Hematopoietic multipotent progenitor cell treated with erythropoietin and hydrocortisone succinate and interleukin-3 and kit ligand, for 15 days (in vitro differentiated cells): ENCODE results near the gene MYPOP.

ENCODE experiments used
- DNase-seq: peaks from one replicate; pipeline ENCODE4 v3.0.0-alpha.2; 2015; ENCODE audit warnings: low spot score

MYPOP gene, protein sequence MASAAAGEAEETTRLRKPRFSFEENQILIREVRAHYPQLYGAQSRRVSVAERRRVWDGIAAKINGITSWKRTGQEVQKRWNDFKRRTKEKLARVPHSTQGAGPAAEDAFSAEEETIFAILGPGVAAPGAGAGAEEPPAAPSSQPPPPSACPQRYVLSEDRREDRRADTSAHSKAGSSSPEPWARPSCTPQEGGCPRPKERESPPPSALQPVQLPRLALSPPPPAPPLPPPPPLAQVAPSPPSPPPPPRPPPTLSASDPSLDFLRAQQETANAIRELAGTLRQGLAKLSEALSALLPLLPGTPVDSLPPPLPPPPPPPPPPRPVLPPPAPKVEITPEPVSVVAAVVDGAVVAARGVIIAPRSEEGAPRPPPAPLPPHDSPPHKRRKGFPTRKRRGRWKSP

DNA sequence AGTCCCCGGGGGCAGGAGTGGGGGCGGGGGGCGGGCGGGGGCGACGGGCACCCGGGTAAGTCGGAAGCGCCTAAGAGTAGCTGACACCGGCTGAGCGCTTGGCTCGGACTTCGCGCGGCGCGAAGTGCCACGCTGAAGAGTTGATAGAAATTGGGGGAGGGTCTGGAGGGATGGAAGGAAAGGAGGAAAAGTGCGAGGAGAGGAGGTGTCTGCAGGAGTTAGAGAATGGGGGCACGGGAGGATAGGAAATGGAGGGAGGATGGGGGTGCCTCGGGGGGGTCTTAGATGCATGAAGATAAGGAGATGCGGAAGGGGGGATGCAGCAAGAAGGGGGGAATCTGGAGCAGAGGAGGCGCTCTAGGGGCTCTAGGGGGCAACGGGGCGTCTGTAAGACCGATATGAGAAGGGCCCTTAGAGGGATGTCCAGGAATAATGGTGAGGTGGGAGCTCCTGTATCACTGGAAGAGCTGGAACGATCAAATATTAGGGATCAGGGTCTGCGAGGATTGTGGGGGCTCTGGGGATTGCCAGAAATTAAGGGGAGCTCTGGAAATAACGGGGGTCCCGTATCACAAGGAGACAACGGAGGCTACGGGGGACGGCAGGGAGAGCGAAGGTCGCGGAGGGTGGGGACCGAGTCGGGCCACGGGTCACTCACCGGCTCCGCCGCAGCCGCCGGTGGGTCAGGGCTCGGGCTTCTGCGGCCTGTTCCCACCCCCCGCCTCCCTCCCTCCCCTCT lies at the start of gene MYPOP:
Gene MYPOP (minus strand): TSS at position 702 of the 739 bp plus-strand sequence. CDS start 840 bp downstream, outside the sequence.
- no peak for DNase-seq

DNA sequence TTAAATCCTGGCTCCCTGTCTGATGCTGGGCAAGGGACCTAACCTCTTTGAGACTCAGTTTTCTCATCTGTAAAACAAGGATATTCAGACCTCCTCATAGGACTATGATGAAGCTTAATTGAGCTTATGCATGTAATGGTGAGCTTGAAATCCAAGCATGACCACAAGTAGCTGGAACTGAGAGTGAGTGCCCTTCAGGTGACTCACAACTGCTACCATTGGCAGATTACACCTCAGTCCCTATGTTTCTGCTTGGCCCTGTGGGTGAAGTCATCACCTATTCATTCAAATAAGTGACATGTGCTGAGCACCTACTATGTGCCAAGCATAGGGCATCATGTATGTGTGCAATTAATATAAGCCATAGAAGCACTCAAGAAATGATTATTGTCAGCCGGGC lies 45.5 kb upstream of the MYPOP start:
- DNase-seq = no peak

DNA sequence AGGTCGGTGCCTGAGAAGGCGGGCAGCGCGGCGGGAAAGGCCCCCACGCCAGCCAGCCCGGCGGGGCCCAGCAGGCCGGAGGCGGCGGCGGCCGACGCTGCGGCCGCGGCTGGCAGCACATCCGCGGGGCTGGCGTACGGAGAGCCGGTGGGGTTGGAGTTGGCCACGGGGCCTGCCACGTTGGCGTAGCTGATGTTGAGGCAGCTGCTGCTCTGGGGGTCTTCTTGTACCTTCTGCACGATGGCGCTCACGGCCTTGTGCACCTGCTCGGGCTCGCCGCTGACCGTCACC lies 38.0 kb upstream of the MYPOP start:
- no peak for DNase-seq

DNA sequence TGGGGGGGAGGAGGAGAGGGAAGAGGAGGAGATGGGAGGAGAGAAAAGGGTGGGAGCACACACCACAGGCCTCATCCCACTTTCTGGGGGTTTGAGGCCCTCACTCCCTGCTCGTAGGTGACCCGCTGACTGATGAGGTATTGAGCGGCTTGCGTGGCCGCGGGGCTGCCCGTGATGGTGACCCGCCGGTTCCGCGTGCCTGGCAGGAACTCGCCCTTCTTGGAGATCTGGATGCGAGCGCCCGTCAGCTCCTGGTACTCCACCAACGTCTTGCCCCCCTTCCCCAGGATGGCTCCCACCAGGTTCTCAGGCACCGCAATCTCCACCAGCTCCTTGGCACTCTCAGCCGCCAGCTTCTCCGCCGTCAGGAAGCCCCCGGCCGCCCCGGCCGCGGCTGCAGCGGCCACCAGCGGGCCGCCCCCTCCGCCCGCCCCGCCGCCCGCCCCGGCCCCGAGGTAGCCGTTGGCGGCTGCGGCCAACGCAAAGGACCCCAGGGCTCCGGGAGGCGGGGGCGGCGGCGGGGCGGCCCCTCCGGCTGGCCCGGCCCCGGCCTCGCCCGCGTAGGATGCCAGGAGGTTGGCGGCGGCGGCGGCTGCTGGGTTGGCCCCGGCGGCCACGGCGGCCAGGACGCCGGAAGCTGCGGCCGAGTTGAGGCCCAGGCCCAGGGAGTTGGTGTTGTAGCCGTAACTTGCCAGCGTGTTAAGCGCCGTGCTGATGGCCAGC lies 37.5 kb upstream of the MYPOP start:
- no peak for DNase-seq

DNA sequence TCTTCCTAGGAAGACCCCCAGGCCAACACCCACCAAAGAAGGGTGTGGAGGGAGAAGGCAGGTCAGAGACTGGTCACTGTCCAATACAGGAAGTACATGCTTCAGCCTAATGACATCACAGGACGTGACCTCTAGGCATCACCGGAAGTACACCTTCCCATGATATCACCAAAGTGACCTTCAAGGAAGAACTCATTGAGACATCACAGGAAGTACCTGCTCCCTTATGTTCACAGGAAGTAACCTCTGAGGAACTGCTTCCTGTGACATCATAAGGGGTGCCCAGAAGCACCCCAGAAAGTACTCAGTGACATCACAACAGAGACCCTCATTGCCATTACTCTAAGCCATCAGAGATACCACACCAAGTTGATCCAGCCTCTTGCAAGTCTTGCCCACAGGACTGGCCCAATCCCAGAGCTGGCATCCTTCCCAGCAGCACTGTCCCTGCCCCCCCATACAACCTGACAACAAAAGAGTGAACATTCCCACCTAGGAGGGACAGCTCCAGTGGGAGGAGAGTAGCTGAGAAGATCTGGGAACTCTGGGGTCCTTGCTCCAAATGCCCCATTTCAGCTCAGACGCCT lies 36.4 kb upstream of the MYPOP start:
- DNase-seq = no peak

DNA sequence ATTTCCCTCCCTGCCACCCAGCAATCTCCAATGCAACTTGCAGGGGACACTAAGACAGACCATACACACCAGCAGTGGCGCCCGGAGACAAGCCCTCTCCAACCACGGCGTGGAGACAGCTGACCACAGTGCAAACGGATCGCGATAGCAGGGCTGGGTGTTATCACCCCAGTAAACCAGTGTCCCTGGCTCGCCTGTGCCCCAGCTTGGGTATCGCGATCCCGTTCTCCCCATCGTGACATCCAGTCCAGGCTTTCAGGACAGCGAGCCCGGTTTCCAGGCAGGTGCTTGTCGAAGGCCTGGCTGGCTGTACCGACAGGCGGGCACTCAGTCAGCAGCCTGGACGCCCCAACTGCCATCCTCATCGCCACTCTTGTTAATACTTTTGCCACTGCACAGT lies 32.9 kb upstream of the MYPOP start:
- DNase-seq = no peak

DNA sequence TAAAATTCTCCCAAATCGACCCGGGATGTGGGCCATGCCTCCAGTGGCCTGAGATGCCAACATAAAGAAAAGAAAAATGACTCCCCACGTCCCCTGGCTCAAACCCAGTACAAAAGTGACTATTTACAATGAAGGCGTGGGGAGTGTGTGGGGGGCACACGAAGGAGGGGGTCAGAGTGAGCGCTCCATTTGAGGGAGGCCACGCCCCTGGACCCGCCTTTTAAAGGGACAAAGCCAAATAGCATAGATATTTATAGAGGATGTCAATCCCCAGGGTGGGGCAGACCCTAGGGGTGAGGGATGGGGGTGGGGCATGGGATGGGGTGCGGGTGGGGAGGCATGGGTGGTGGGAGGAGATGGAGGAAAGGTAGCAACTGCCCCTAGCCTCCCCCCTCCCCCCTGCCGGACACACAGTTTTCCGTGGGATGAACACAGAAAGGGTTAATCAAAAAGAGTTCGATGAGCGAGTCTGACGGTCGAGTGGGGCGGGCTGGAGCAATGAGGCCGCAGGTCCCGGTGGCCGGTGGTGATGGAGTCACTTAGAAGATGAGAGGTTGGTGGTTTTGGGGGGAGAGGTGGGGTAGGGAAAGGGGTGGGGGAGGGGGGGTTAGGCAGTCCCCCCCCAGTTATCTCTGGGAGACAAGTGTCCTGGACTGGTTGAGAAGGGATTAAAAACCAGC lies 32.3 kb upstream of the MYPOP start:
- no peak for DNase-seq

DNA sequence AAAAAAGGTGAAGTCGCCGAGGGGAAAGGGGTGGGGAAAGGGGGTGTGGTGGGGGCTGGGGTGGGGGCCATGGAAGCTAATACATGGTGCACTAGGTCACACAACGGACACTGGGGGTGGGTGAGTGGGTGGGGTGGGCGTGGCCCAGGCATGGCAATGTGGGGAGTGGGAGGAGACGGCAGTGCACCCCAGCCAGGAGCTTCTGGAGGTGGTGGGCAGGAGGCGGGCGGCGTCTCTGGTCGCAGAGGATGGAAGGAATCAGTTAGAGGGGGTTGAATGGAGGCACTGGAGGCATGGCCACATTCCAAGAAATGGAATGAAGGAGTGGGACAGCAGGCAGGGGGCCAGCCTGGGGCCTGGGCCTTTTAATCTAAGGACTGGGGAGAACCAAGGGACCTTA lies 31.3 kb upstream of the MYPOP start:
- DNase-seq = no peak

DNA sequence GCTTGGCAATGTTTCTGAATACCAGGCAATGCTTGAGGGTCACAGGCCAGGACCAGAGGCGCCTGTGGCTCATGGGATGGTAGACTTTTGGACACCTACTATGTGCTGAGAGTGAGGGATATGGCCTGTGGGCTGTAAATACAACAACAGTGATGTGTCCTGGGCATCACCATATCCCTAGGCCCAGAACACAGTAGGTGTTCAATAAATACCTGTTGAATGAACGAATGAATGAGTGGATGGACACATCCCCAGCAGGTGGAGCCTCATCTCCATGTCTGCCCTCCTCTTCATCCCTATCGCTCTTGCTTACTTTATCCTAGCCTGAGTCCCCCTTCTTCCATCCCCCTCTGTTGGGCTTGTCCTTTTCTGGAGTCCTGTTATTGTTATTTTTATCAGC lies 28.6 kb upstream of the MYPOP start:
- no peak for DNase-seq

DNA sequence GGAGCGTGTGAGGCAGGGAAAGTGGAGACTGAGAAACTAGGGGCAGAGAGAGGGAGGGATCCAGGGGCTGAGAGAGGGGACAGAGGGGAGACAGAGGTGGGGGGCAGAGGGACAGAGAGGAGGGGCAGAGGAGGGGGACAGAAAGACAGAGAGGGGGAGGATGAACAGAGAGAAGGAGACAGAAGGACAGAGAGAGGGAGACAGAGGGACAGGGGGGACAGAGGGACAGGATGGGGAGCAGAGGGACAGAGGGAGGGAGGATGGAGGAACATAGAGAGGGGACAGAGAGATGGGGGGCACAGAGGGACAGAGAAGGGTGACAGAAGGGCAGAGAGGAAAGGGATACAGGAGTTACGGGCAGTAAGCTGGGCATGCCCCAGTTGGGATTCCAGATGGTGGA lies 26.8 kb upstream of the MYPOP start:
- no peak for DNase-seq

DNA sequence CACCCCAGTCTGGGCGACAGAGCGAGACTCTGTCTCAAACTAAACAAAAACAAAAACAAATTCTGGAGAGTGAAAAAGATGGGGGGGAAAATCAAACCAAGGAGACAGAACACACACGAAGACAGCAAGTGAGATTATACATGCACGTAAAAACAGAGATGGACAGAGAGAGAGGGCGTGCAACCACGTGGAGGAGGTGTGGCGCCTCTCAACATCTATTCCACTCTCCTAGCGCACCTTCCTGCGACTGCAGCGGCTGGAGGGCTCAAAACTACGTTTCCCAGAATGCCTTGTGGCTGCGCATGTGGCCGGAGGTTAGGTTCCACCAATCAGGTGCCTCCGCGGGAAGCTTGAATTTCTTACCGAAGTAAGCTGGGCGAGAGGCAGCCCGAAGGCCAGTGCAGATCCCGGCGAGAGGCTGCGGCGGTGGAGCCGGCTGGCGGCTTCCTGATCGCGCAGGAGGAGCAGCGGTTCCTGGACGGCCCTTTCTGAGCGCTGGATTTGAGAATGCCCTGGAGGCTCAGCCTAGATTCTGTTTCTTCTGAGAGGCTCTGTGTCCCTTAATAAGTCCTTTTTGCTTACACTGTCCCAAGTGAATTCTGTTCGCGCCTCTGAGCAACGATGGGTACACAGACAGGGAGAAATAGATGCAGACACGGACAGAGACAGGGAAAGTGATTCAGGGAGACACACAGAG lies 25.3 kb upstream of the MYPOP start:
- peak; percentile 86 for DNase-seq

DNA sequence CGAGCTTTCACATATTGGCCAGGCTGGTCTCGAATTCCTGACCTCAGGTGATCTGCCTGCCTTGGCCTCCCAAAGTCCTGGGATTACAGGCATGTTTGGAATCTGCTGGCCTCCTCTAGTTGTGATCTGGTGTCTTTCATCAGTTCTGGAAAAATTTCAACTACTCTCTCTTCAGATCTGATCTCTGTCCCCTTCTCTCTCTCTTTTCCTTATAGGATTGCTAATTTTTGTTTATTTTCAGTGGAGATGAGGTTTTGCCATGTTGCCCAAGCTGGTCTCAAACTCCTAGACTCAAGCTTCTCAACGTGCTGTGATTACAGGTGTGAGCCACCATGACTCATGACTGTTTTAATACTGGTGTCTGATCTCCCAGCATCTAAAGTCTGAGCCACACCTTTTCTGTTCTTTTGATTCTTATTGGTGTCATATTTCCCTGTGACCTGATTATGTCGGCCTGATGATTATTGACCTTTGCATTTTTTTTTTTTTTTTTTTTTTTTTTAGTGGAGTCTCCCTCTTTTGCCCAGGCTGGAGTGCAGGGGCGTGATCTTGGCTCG lies 22.6 kb upstream of the MYPOP start:
- DNase-seq = no peak

DNA sequence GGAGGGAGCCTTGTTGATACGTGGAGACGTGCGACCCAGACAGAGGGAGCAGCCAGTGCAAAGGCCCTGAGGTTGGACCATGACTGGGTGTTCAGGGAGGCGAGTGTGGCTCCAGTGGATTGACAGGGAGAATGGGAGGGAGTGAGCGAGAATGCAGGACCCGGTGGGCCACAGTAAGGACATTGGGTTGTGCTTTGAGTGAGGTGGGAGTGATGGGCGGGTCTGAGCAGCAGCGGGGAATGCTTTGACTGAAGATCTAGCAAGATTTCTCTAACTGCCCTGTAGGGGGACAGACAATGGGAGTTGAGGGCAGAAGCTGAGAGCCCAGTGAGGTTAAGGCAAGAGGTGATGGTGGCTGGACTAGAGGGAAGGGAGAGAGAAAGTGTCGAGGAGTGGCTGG lies 19.9 kb upstream of the MYPOP start:
- no peak for DNase-seq

DNA sequence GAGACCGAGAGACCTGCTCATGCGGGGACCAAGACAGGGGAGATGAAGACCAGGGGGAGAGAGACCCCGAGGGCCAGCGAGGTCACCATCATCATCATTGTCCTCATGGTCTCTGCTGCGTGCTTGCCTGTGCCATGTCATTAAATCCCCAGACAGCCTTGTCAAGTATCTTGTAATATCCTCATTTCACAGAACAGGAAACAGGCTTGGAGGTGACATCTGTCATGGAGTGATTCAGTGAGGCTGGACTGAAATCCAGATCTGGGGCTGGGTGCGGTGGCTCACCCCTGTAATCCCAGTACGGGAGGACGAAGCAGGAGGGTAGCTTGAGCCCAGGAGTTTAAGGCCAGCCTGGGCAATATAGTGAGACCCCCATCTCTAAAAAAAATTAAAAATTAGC lies 18.0 kb upstream of the MYPOP start:
- DNase-seq = no peak

DNA sequence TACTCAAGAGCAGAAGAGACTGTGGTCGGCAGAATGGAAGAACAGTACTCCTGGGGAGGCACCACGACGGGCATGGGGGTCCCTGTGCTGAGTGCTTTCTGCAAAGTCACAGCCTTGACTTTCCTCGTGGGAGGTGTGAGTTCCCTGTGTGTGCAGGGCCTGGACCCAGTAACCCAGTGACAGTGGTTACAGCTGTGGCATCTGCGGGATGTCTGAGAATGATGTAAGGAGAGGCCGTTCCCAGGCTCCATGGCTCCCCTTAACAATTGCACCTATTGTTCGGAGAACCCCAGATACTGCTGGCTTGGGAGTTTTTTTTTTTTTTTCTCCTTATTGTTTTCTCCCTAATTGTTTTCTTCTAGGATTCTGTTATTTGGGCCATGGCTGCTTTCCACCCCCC lies 17.3 kb upstream of the MYPOP start:
- DNase-seq = no peak

DNA sequence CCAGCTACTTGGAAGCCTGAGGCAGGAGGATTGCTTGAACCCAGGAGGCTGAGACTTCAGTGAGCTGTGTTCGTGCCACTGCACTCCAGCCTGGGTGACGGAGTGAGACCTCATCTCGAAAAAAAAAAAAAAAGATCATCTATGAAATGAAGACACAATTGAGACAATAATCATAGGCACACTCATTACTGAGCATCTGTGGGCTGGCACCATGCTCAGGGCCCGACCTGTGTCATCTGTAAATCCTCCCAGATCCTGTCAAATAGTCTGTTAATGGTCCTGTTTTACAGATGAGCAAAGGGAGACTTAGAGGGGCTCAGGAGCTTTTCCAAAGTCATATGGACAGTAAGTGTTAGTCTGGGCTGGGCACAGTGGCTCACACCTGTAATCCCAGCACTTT lies 16.3 kb upstream of the MYPOP start:
- no peak for DNase-seq

DNA sequence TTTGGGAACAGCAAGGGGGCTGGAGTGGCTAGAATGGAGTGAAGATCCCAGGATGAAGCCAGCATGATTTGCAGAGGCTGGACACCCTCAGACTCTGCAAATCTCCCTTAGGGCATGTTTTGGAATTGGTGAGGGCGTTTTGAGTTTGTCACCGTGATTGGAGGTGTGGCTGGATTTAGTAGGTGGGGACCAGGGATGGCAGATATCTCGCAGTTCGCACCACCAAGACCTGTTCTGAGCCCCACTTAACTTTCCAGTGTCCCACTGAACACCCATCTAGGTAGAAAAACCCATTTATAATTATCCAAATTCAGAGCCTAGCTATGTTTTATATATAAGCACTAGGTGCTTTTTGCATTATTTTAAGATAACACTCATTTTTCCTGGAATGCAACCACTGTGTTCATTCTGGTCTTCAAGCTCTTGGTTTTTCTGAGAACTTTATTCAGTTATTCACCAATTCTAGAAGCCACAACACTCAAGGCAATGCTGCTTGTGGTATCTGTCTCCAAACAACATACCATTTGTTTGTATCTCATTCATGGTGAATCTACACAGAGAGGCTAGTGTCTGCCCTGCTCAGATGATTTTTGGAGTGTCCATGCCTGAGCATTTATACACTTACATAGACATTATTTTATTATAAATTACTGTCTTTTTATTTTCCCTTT lies 15.1 kb upstream of the MYPOP start:
- DNase-seq = no peak

DNA sequence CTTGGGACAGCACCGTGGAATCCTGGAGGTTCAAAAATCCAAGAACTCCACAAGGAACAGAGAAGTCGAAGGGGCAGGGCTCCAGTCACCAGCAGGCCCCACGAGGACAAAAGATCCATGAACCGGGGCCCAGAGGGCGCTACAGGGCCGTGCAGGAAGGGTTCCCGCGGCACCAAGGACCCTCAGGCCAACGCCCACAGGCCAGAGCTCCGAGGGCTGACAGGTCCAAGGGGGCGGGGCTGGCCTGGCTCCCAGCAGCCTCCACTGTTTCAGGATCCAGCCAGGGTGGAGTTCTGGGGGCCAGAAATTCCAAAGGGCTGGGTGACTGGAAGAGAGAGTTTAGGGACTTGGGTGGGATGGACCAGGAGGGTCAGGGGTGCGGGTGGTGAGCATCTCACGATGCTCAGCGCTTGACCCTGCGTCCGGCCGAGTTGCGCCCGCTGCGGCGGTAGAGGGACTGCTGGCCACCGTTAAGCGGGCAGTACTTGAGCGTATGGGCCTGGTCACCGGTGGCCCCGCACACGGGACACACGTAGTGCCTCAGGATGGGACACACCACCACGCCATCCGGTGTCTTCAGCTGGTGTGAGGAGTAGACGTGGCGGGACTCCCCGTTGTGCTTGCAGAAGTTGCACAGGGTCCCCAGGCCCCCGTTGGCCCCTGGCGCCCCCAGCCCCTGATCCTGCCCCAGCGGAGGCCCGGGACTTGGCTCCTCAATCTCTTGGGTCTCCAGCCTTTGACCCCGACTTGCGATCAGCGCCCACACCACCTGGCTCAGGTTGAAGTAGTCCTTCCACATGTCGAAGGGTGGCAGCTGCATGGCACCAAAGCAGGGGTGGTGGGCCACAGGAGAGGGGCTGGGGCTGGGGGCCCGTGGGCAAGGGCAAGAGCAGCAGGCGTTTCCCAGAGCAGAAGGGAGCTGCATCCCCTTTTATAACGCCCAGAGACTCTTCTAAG lies 11.7 kb upstream of the MYPOP start, which contains the start of gene NANOS2:
Gene NANOS2 (minus strand): TSS at position 905 of the 957 bp plus-strand sequence. CDS start 85 bp downstream, at position 820.
- DNase-seq = no peak

DNA sequence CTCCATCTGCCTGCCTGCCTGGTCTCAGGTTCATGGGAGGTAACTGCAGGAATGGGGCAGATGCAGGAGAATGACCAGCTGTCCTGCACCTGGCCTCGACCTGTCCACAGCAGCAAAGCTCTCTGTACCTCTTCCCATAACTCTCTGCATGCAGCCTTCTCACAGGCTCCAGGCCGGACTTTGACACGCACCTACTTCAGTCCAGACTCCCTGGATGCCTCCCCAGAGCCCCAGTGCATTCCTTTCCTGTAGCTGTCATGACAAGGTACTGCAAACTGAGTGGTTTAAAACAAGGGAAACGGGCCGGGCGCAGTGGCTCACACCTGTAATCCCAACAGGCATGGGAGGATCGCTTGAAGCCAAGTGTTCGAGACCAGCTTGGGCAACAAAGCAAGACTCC lies 8.9 kb upstream of the MYPOP start:
- no peak for DNase-seq
